Cardiac fibroblast (primary cell): ENCODE measurements around the gene CLIC4.
"Not testable (repeated sequence)": the region's sequence is repeated elsewhere in the genome, so short reads cannot be mapped to it uniquely, and the experiment has no call there.

ENCODE experiments used
- DNase-seq, 2 donors: peaks; one replicate each; pipeline versions ENCODE4 v3.0.0 to v3.0.0-alpha.2; 2010; ENCODE audit warnings: low read depth in 2 of 2
- H3K4me3 ChIP-seq, 2 donors: replicated peaks in 1 of 2; 1 replicate in 1 of 2; 2 replicates in 1 of 2; pipeline ENCODE4 v1.5.1; 2011; ENCODE audit warnings: low read depth in 2 of 2, low read length in 2 of 2, mild to moderate bottlenecking in 2 of 2, moderate library complexity in 1 of 2
- CTCF ChIP-seq: IDR thresholded peaks from one replicate; pipeline ENCODE4 v1.5.1; 2011; ENCODE audit warnings: low read depth, mild to moderate bottlenecking, low read length, inconsistent platforms

The CLIC4 gene

DNA sequence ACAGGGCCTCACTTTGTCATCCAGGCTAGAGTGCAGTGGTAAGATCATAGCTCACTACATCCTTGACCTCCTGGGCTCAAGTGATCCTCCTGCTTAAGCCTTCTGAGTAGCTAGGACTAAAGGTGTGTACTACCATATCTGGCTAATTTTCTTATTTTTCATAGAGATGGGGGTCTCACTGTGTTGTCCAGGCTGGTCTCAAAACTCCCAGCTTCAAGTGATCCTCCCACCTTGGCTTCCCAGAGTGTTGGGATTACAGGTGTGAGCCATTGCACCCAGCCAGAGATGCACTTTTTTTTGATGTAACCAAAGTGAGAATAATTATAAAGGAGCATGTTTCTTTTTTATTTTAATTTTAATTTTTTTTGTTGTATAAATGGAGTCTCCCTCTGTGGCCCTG, 28.4 kb downstream of the CLIC4 start:
- TF ChIP-seq CTCF, result no peak
- no peak for DNase-seq
- H3K4me3 ChIP-seq, result no peak overlapping the region

- DNase-seq, result no peak
- H3K4me3 ChIP-seq, result no peak overlapping the region
- no peak for TF ChIP-seq CTCF
Observed at GRCh38 chr1:24775348-24775747, 30.1 kb downstream of the CLIC4 start.

- no peak overlapping the region for H3K4me3 ChIP-seq
- TF ChIP-seq CTCF, result no peak
- no peak for DNase-seq
Observed at GRCh38 chr1:24775916-24776315, 30.7 kb downstream of the CLIC4 start.

GRCh38 chr1:24776821-24777220, 31.6 kb downstream of the CLIC4 start:
- no peak for DNase-seq
- no peak overlapping the region for H3K4me3 ChIP-seq
- no peak for TF ChIP-seq CTCF

- no peak overlapping the region for H3K4me3 ChIP-seq
- no peak for TF ChIP-seq CTCF
- DNase-seq, result no peak
Observed at GRCh38 chr1:24778141-24778540, 32.9 kb downstream of the CLIC4 start.

- not testable (repeated sequence) for H3K4me3 ChIP-seq, DNase-seq
Observed at GRCh38 chr1:24779199-24779598, 34.0 kb downstream of the CLIC4 start.

GRCh38 chr1:24779689-24780464, 34.6 kb downstream of the CLIC4 start:
- no peak overlapping the region for H3K4me3 ChIP-seq
- no peak for TF ChIP-seq CTCF
- DNase-seq, result no peak

DNA sequence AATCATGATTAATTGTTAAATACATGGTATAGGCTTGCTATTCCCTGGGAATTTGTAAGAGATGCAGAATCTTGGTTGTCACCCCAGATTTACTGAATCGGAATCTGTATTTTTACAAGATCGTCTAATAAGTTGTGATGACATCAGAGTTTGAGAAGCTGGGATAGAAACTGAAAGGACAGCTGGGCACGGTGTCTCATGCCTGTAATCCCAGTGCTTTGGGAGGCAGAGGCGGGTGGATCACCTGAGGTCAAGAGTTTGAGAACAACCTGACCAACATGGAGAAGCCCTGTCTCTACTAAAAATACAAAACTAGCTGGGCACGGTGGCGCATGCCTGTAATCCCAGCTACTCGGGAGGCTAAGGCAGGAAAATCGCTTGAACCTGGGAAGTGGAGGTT, 35.4 kb downstream of the CLIC4 start:
- not testable (repeated sequence) for DNase-seq, H3K4me3 ChIP-seq
